Endothelial cell of umbilical vein (primary cell): Measurements from ENCODE around the gene DNAH6. TPM values are rescaled to one million over a fixed set of nuclear protein-coding genes. Genes with fewer than 3 reads are reported as not detected.

ENCODE experiments used
- BruUV-seq: library from RNA; stranded (reverse); fragments of 400-500 nt; replicated peaks from 2 replicates; lab custom pipeline; 2021; lab: Mats Ljungman, UMichigan
- CTCF ChIA-PET: fragments of 300-600, 350-600 bp; sonication (Branson Sonifier 250); formaldehyde crosslinking; loops from one replicate; lab custom pipeline; 2021; ENCODE audit warnings: antibody characterized with exemption, inconsistent platforms; lab: Charles Lee
- POLR2A ChIA-PET: fragments of 300-600, 350-600 bp; sonication (Branson Sonifier 250); formaldehyde crosslinking; loops from one replicate; lab custom pipeline; 2021; ENCODE audit warnings: antibody characterized with exemption, inconsistent platforms; lab: Charles Lee
- DNase-seq: peaks from one replicate; pipeline ENCODE4 v3.0.0-alpha.2; 2011; ENCODE audit warnings: low read depth, low spot score
- FAIRE-seq: peaks from 2 replicates; lab custom pipeline; 2011; peaks lifted over from hg19 to GRCh38; lab: Jason Lieb, UNC
- H2AFZ ChIP-seq: 2 replicates; pipeline ENCODE4 v1.6.0; 2012; ENCODE audit warnings: low read depth, low read length, control low read depth, inconsistent platforms
- H3K27ac ChIP-seq: 2 replicates; pipeline ENCODE4 v1.5.1; 2011; ENCODE audit warnings: low read depth, mild to moderate bottlenecking, control low read depth, low read length, moderate library complexity; ENCODE audit not compliant: insufficient read depth
- H3K27me3 ChIP-seq, 2 experiments: 2 replicates each; pipeline versions ENCODE4 v1.6.0 to v1.6.1; 2011; ENCODE audit warnings: low read length in 2 of 2, mixed read lengths in 1 of 2; ENCODE audit not compliant: control insufficient read depth in 2 of 2, insufficient read depth in 2 of 2
- H3K36me3 ChIP-seq, 2 experiments: 2 replicates in 1 of 2; 3 replicates in 1 of 2; pipeline ENCODE4 v1.5.1; 2011; ENCODE audit warnings: low read length in 2 of 2, mild to moderate bottlenecking in 1 of 2, moderate library complexity in 1 of 2; ENCODE audit not compliant: control insufficient read depth in 2 of 2, insufficient read depth in 2 of 2; ENCODE audit errors: extremely low read depth in 1 of 2
- H3K4me1 ChIP-seq: 3 replicates; pipeline ENCODE4 v1.5.1; 2011; ENCODE audit warnings: mild to moderate bottlenecking, low read length; ENCODE audit not compliant: control insufficient read depth, insufficient read depth; ENCODE audit errors: extremely low read depth
- H3K4me2 ChIP-seq: 2 replicates; pipeline ENCODE4 v1.6.1; 2011; ENCODE audit warnings: low read length, control low read depth, mixed read lengths; ENCODE audit not compliant: insufficient read depth
- H3K4me3 ChIP-seq, 3 experiments: fragments of 200-600 bp in 1 of 3; sonication (generic), shearing (Covaris generic) in 1 of 3; replicated peaks in 1 of 3; 2 replicates each; pipeline ENCODE4 v1.5.1; 2011 to 2016; ENCODE audit warnings: control low read depth in 3 of 3, low read length in 3 of 3, mild to moderate bottlenecking in 2 of 3, inconsistent platforms in 1 of 3, low read depth in 1 of 3, moderate library complexity in 1 of 3; ENCODE audit not compliant: insufficient read depth in 1 of 3
- H3K79me2 ChIP-seq: 2 replicates; pipeline ENCODE4 v1.6.0; 2012; ENCODE audit warnings: low read length, inconsistent platforms; ENCODE audit not compliant: control insufficient read depth, insufficient read depth
- H3K9ac ChIP-seq: replicated peaks from 2 replicates; pipeline ENCODE3; 2011; ENCODE audit warnings: low read length, control low read depth; ENCODE audit not compliant: insufficient read depth; ENCODE audit errors: extremely low read depth
- H3K9me1 ChIP-seq: replicated peaks from 3 replicates; pipeline ENCODE4 v1.6.0; 2011; ENCODE audit warnings: mild to moderate bottlenecking, low read length; ENCODE audit not compliant: control insufficient read depth, insufficient read depth; ENCODE audit errors: extremely low read depth
- H3K9me3 ChIP-seq: replicated peaks from 2 replicates; pipeline ENCODE4 v1.5.1; 2012; ENCODE audit warnings: low read length, inconsistent platforms; ENCODE audit not compliant: control insufficient read depth, insufficient read depth
- H4K20me1 ChIP-seq: replicated peaks from 2 replicates; pipeline ENCODE3; 2011; ENCODE audit warnings: mild to moderate bottlenecking, low read length; ENCODE audit not compliant: control insufficient read depth, insufficient read depth; ENCODE audit errors: extremely low read depth
- EZH2 ChIP-seq: IDR thresholded peaks from 2 replicates; pipeline ENCODE4 v1.6.1; 2012; ENCODE audit warnings: borderline replicate concordance, low read depth, mild to moderate bottlenecking, moderate library complexity, low read length, inconsistent platforms; ENCODE audit not compliant: severe bottlenecking
- FOS ChIP-seq: IDR thresholded peaks from 2 replicates; pipeline ENCODE4 v1.6.1; 2011; ENCODE audit warnings: mild to moderate bottlenecking, low read length, moderate library complexity, borderline replicate concordance; ENCODE audit not compliant: insufficient read depth
- GATA2 ChIP-seq: IDR thresholded peaks from 2 replicates; pipeline ENCODE4 v1.7.0; 2011; ENCODE audit warnings: low read depth, mild to moderate bottlenecking, moderate library complexity, mixed read lengths, low read length; ENCODE audit not compliant: insufficient read length, insufficient read depth
- JUN ChIP-seq: IDR thresholded peaks from 2 replicates; pipeline ENCODE4 v1.6.1; 2011; ENCODE audit warnings: borderline replicate concordance, low read depth; ENCODE audit not compliant: insufficient read length, insufficient read depth
- MYC ChIP-seq: IDR thresholded peaks from one replicate; pipeline ENCODE4 v1.6.1; 2011; ENCODE audit warnings: mild to moderate bottlenecking, low read depth, low read length
- POLR2A ChIP-seq: IDR thresholded peaks from 2 replicates; pipeline ENCODE4 v1.6.1; 2012; ENCODE audit warnings: low read depth, mild to moderate bottlenecking, control low read depth, low read length
- POLR2AphosphoS5 ChIP-seq: IDR thresholded peaks from 2 replicates; pipeline ENCODE4 v1.6.1; 2012; ENCODE audit warnings: low read depth, mild to moderate bottlenecking, control low read depth, low read length, moderate library complexity; ENCODE audit not compliant: insufficient read depth
- dilution Hi-C: fragments of 300-500 bp; cut with MboI; formaldehyde crosslinking; loops from one replicate; pipeline ENCODE4 v1.15.0; 2019; ENCODE audit warnings: low sequenced_read_pairs; ENCODE audit not compliant: extremely low pct_ligation_motif_present
- intact Hi-C: fragments of 100-400 bp; cut with micrococcal nuclease; formaldehyde crosslinking; loops from one replicate; pipeline ENCODE4 v1.10.0; 2022
- polyA plus RNA-seq, 4 experiments: library from polyadenylated mRNA; depleted of rRNA in 3 of 4; stranded (reverse) in 3 of 4; unstranded in 1 of 4; fragments of >200 nt; gene quantifications; 2 replicates each; pipeline versions ENCODE4 v1.2.1 to v1.2.3, GENCODE V29; 2011 to 2012; ENCODE audit warnings: missing spikeins in 1 of 4
- total RNA-seq: library from RNA; stranded (reverse); gene quantifications from 2 replicates; pipeline ENCODE4 v1.2.3, GENCODE V29; 2021
- TF ChIP-seq, protein P1 (sequence below): IDR thresholded peaks from 2 replicates; pipeline ENCODE4 v1.6.1; 2011; ENCODE audit not compliant: insufficient read depth, insufficient read length
- TF ChIP-seq, protein P2 (sequence below), 2 donors: IDR thresholded peaks; 1 replicate in 1 of 2; 2 replicates in 1 of 2; pipeline ENCODE4 v1.5.1; 2011; ENCODE audit warnings: low read length in 2 of 2, mild to moderate bottlenecking in 2 of 2, moderate library complexity in 2 of 2, control low read depth in 1 of 2, inconsistent platforms in 1 of 2, low read depth in 1 of 2; ENCODE audit not compliant: insufficient read depth in 1 of 2; ENCODE audit errors: extremely low read depth in 1 of 2

DNAH6 gene
- total and polyA plus RNA-seq, 2 donors (not counting 3 experiments of a cell fraction or from before 2014, with no cell fraction given) = 0.24 TPM; not detected in 1

GRCh38 chr2:84643991-84644390, 127.7 kb downstream of the DNAH6 start:
- Histone ChIP-seq H2AFZ (no peak overlapping the region), H3K36me3 (no peaks in the 10 kb centered on the region), H3K9ac (no peak overlapping the region), H3K4me3 (no peak overlapping the region), H3K9me1 (no peaks in the 10 kb centered on the region), H4K20me1 (no peaks in the 10 kb centered on the region), H3K9me3 (no peaks in the 10 kb centered on the region), H3K4me1 (no peaks in the 10 kb centered on the region), H3K27me3 (peaks cover 0 to 2% of the 10 kb centered on the region in 2 experiments), H3K4me2 (no peak overlapping the region), H3K27ac (no peak overlapping the region), H3K79me2 (no peaks in the 10 kb centered on the region)
- intact Hi-C loops = loop anchor here (5.0 kb wide), 1 partner anchor 238 kb away; the partner anchor contains the start of gene TRABD2A
- DNase-seq (no peak), FAIRE-seq (no peak)
- no TSS peak for BruUV-seq
- ChIA-PET POLR2A (no interaction called here), CTCF (no interaction called here)
- TF ChIP-seq FOS (no peak), JUN (no peak), POLR2A (no peak), POLR2AphosphoS5 (no peak), EZH2 (no peak), MYC (no peak), GATA2 (no peak)
- TF ChIP-seq, protein P1, sequence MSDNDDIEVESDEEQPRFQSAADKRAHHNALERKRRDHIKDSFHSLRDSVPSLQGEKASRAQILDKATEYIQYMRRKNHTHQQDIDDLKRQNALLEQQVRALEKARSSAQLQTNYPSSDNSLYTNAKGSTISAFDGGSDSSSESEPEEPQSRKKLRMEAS = no peak
- TF ChIP-seq, protein P2, sequence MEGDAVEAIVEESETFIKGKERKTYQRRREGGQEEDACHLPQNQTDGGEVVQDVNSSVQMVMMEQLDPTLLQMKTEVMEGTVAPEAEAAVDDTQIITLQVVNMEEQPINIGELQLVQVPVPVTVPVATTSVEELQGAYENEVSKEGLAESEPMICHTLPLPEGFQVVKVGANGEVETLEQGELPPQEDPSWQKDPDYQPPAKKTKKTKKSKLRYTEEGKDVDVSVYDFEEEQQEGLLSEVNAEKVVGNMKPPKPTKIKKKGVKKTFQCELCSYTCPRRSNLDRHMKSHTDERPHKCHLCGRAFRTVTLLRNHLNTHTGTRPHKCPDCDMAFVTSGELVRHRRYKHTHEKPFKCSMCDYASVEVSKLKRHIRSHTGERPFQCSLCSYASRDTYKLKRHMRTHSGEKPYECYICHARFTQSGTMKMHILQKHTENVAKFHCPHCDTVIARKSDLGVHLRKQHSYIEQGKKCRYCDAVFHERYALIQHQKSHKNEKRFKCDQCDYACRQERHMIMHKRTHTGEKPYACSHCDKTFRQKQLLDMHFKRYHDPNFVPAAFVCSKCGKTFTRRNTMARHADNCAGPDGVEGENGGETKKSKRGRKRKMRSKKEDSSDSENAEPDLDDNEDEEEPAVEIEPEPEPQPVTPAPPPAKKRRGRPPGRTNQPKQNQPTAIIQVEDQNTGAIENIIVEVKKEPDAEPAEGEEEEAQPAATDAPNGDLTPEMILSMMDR (IDR thresholded peaks at IDR 0.05; ENCODE audit: extremely low read depth in 1 of 2, insufficient read depth in 1 of 2, low read depth in 1 of 2, low read length in 2 of 2) = no peak
- dilution Hi-C loops = no loop called here
